HepG2 (cell line): Measurements from ENCODE around the gene EFL1. TPM values are rescaled to one million over a fixed set of nuclear protein-coding genes. Genes with fewer than 3 reads are reported as not detected.

Experiments used
- ATAC-seq: fragments of 200-7000 bp; cut with Tn5 transposase; 3 replicates; pipeline ENCODE4 v1.9.1; 2020; ENCODE audit warnings: mild to moderate bottlenecking, moderate library complexity
- BruUV-seq: library from RNA; stranded (reverse); fragments of 400-500 nt; replicated peaks from 2 replicates; lab custom pipeline; 2021; lab: Mats Ljungman, UMichigan
- CTCF ChIA-PET: fragments of 300-600 bp; formaldehyde crosslinking; extraction: SDS; loops from one replicate; lab custom pipeline; 2021; ENCODE audit warnings: low total read pairs, inconsistent platforms, low intra/inter-chr PET ratio; lab: Yijun Ruan, JAX
- POLR2A ChIA-PET: fragments of 350-600 bp; sonication (Branson Sonifier 250); formaldehyde crosslinking; loops from one replicate; lab custom pipeline; 2020; ENCODE audit warnings: antibody characterized with exemption, inconsistent platforms; lab: Yijun Ruan, JAX
- DNase-seq: peaks from one replicate; pipeline ENCODE4 v3.0.0-alpha.2; 2015; ENCODE audit warnings: low spot score
- FAIRE-seq: peaks from 3 replicates; lab custom pipeline; 2011; peaks lifted over from hg19 to GRCh38; lab: Jason Lieb, UNC
- H2AFZ ChIP-seq: one replicate; pipeline ENCODE4 v1.6.1; 2011; ENCODE audit warnings: low read length, inconsistent platforms
- H3K27ac ChIP-seq: fragments of 300-600 bp; 3 replicates; pipeline ENCODE4 v1.8.0; 2011; ENCODE audit warnings: mixed run types, mild to moderate bottlenecking, mixed read lengths, low read length, inconsistent platforms; ENCODE audit not compliant: insufficient read depth; ENCODE audit errors: extremely low read length
- H3K27me3 ChIP-seq, 2 experiments: fragments of 200-600 bp in 1 of 2; 2 replicates in 1 of 2; 3 replicates in 1 of 2; pipeline versions ENCODE4 v1.6.0 to v1.8.0; 2011; ENCODE audit warnings: low read length in 2 of 2, mild to moderate bottlenecking in 2 of 2, moderate library complexity in 2 of 2, inconsistent platforms in 1 of 2; ENCODE audit not compliant: insufficient read depth in 2 of 2, control insufficient read depth in 1 of 2
- H3K36me3 ChIP-seq, 2 experiments: fragments of 200-600 bp in 1 of 2; replicated peaks in 1 of 2; 2 replicates in 1 of 2; 3 replicates in 1 of 2; pipeline versions ENCODE4 v1.5.1 to v1.8.0; 2011; ENCODE audit warnings: low read length in 2 of 2, inconsistent platforms in 1 of 2; ENCODE audit not compliant: insufficient read depth in 2 of 2, control insufficient read depth in 1 of 2
- H3K4me1 ChIP-seq: 2 replicates; pipeline ENCODE4 v1.5.1; 2012; ENCODE audit warnings: low read length, inconsistent platforms; ENCODE audit not compliant: insufficient read depth
- H3K4me2 ChIP-seq: 2 replicates; pipeline ENCODE4 v1.6.0; 2011; ENCODE audit warnings: low read depth, low read length, inconsistent platforms
- H3K4me3 ChIP-seq, 3 experiments: fragments of 200-600 bp in 1 of 3; sonication (generic), shearing (Covaris generic) in 1 of 3; replicated peaks in 1 of 3; 2 replicates each; pipeline ENCODE4 v1.5.1; 2011 to 2016; ENCODE audit warnings: low read length in 3 of 3, inconsistent platforms in 2 of 3, low read depth in 2 of 3, mild to moderate bottlenecking in 2 of 3, control low read depth in 1 of 3, mixed read lengths in 1 of 3; ENCODE audit not compliant: insufficient read depth in 1 of 3
- H3K79me2 ChIP-seq: one replicate; pipeline ENCODE4 v1.6.1; 2011; ENCODE audit warnings: low read length, inconsistent platforms; ENCODE audit not compliant: insufficient read depth
- H3K9ac ChIP-seq: 2 replicates; pipeline ENCODE4 v1.6.0; 2011; ENCODE audit warnings: mild to moderate bottlenecking, low read depth, low read length, inconsistent platforms; ENCODE audit not compliant: insufficient read depth
- H3K9me3 ChIP-seq: 2 replicates; pipeline ENCODE4 v1.5.1; 2012; ENCODE audit warnings: mild to moderate bottlenecking, low read length
- H4K20me1 ChIP-seq: 2 replicates; pipeline ENCODE4 v1.6.0; 2011; ENCODE audit warnings: inconsistent platforms, mild to moderate bottlenecking, low read length, moderate library complexity; ENCODE audit not compliant: insufficient read depth
- ESRRA ChIP-seq: sonication (generic); formaldehyde crosslinking; IDR thresholded peaks from 2 replicates; pipeline ENCODE4 v1.5.1; 2020; ENCODE audit warnings: mild to moderate bottlenecking, low read depth, missing genetic modification reagents
- MIXL1 ChIP-seq: IDR thresholded peaks from 2 replicates; pipeline ENCODE4 v1.6.1; 2016
- NCOR1 ChIP-seq: fragments of 200-600 bp; sonication (generic); IDR thresholded peaks from 2 replicates; pipeline ENCODE4 v1.7.0; 2017; ENCODE audit warnings: antibody characterized with exemption, low read length, borderline replicate concordance
- REPIN1 ChIP-seq: sonication (generic); formaldehyde crosslinking; IDR thresholded peaks from 2 replicates; pipeline ENCODE4 v1.8.0; 2022; ENCODE audit warnings: missing genetic modification reagents, low read depth, mild to moderate bottlenecking, borderline replicate concordance
- TARDBP ChIP-seq: sonication (generic); formaldehyde crosslinking; IDR thresholded peaks from 2 replicates; pipeline ENCODE4 v1.8.0; 2022; ENCODE audit warnings: mild to moderate bottlenecking, missing genetic modification reagents
- ZNF33B ChIP-seq: sonication (generic); formaldehyde crosslinking; IDR thresholded peaks from 2 replicates; pipeline ENCODE4 v1.5.1; 2020; ENCODE audit warnings: mild to moderate bottlenecking, missing genetic modification reagents
- ZNF577 ChIP-seq: sonication (generic); formaldehyde crosslinking; IDR thresholded peaks from 2 replicates; pipeline ENCODE4 v1.4.0; 2020; ENCODE audit warnings: mild to moderate bottlenecking, low read depth, missing genetic modification reagents, borderline replicate concordance
- ZNF782 ChIP-seq: sonication (generic); formaldehyde crosslinking; IDR thresholded peaks from 2 replicates; pipeline ENCODE4 v1.4.0; 2020; ENCODE audit warnings: missing genetic modification reagents, mild to moderate bottlenecking, borderline replicate concordance
- WGBS: methylation state at CpG from one replicate; pipeline ENCODE4 v1.1.6; 2017; ENCODE audit warnings: low lambda C conversion rate; 5-methylcytosine and 5-hydroxymethylcytosine counted together
- in situ Hi-C: cut with HindIII; loops from 2 replicates; pipeline ENCODE4 v1.10.0; 2017; ENCODE audit warnings: low pct_unique_long_range_greater_than_20kb; ENCODE audit not compliant: extremely low pct_ligation_motif_present
- intact Hi-C: fragments of 100-400 bp; cut with micrococcal nuclease; formaldehyde crosslinking; loops from one replicate; pipeline ENCODE4 v1.10.0; 2022; ENCODE audit not compliant: unreplicated experiment
- polyA plus RNA-seq, 8 experiments: library from polyadenylated mRNA; depleted of rRNA in 3 of 8; stranded (reverse) in 7 of 8; unstranded in 1 of 8; fragments of >200 nt; fragmentation: Illumina TruSeq in 4 of 8; extraction: Trizol in 4 of 8; gene quantifications; 2 replicates each; pipeline versions ENCODE4 v1.2.1 to v1.2.3, GENCODE V29; 2011 to 2016; ENCODE audit warnings: low read depth in 4 of 8, missing spikeins in 1 of 8, mixed read lengths in 1 of 8; ENCODE audit not compliant: insufficient read depth in 1 of 8
- total RNA-seq, 5 experiments: library from RNA; depleted of rRNA; stranded (reverse); fragments of >200 nt; fragmentation: Illumina TruSeq; extraction: Trizol; gene quantifications; 2 replicates each; pipeline ENCODE4 v1.2.3, GENCODE V29; 2016; ENCODE audit warnings: low read depth in 1 of 5
- TF ChIP-seq, protein P1 (sequence below): sonication (generic); formaldehyde crosslinking; IDR thresholded peaks from 2 replicates; pipeline ENCODE4 v1.8.0; 2022; ENCODE audit warnings: mild to moderate bottlenecking, missing genetic modification reagents, borderline replicate concordance
- TF ChIP-seq, protein P2 (sequence below): IDR thresholded peaks from 2 replicates; pipeline ENCODE4 v1.6.1; 2016

EFL1 gene
- total and polyA plus RNA-seq, 2 of the 13 experiments (the other 11 are each of a cell fraction or from before 2014, with no cell fraction given), result 6.4 to 12.0 TPM

DNA sequence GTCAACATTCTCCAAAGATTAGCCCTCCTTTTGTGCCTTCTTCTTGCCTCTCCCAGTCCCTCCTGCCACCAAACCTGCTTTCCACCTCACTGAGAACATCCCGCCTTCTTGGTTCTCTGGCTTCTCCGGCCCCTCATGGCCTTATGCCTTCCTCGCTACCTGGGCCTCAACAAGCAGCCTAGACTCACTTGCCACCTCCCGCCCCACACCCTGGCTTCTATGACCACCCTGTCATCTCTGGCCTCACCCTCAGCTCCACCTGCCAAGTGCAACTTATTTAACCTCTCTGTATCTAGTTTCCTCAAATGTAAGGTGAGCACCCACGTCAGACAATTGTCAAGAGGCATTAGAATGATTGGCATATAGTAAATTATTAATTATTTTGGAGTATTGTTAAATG, 147.9 kb downstream of the EFL1 start (continued):
- TF ChIP-seq ZNF577 (CRISPR knock-in tag) (no peak), NCOR1 (no peak), ZNF33B (no peak), TARDBP (no peak), MIXL1 (CRISPR knock-in tag) (no peak), ZNF782 (CRISPR knock-in tag) (no peak), ESRRA (no peak)
- TF ChIP-seq, protein P1, sequence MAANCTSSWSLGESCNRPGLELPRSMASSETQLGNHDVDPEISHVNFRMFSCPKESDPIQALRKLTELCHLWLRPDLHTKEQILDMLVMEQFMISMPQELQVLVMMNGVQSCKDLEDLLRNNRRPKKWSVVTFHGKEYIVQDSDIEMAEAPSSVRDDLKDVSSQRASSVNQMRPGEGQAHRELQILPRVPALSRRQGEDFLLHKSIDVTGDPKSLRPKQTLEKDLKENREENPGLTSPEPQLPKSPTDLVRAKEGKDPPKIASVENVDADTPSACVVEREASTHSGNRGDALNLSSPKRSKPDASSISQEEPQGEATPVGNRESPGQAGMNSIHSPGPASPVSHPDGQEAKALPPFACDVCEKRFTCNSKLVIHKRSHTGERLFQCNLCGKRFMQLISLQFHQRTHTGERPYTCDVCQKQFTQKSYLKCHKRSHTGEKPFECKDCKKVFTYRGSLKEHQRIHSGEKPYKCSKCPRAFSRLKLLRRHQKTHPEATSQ (CRISPR knock-in tag), result no peak
- TF ChIP-seq, protein P2, sequence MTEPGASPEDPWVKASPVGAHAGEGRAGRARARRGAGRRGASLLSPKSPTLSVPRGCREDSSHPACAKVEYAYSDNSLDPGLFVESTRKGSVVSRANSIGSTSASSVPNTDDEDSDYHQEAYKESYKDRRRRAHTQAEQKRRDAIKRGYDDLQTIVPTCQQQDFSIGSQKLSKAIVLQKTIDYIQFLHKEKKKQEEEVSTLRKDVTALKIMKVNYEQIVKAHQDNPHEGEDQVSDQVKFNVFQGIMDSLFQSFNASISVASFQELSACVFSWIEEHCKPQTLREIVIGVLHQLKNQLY, result no peak

DNA sequence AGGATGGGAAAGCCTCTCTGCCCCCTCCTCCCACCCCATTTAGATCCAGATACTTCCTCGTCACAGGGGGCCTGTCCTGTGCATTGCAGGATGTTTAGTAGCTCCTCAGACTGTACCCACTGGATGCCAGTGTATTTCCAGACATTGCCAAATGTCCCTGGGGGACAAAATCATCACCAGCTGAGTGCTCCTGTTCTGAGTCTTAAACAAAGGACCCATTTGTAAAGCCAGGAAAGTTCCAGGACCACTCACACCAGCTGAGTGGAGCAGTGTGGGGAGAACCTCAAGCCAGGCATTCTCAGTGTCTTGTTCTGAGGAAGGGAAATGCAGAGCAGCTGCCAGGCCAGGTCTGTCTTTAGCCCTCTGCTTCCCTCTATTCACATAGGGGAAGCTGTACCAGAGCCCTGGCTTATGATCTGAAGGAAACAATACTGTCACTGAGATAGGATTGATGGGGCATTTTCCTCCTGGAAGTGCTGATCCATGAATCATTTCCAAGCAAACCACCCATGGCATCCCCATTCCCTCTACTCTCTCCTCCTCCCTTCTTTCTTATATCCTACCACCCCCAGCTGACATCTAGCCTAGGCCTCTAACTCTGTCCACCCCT, 149.3 kb downstream of the EFL1 start:
- no peak overlapping the region for H3K9ac ChIP-seq
- no peak overlapping the region for H3K4me2 ChIP-seq
- H3K9me3 ChIP-seq, result no peaks in the 10 kb centered on the region
- BruUV-seq, result no TSS peak
- CTCF ChIA-PET, result no interaction called here
- FAIRE-seq (no peak), ATAC-seq (no peak), DNase-seq (no peak)
- 0% methylated on average over 1 of the region's 1 CpG for WGBS
- in situ Hi-C loops, result no loop called here
- POLR2A ChIA-PET, result no interaction called here
- no peaks in the 10 kb centered on the region for H3K36me3 ChIP-seq
- intact Hi-C loops, result loop anchor here (2.0 kb wide), 1 partner anchor 74 kb away; no protein-coding TSS in a partner anchor
- no peak for TF ChIP-seq REPIN1
- H3K27me3 ChIP-seq, result peaks cover 3 to 7% of the 10 kb centered on the region in 2 experiments; a peak in 2 of 5 replicates
- no peak overlapping the region for H3K4me3 ChIP-seq
- no peaks in the 10 kb centered on the region; the same call in 1 of the 2 replicates for H4K20me1 ChIP-seq
- H3K79me2 ChIP-seq, result no peaks in the 10 kb centered on the region
- no peaks in the 10 kb centered on the region for H3K4me1 ChIP-seq
- no peak overlapping the region for H2AFZ ChIP-seq
- H3K27ac ChIP-seq, result no peak overlapping the region
